H1 (cell line): Measurements from ENCODE around the gene LRRC15. TPM values are rescaled to one million over a fixed set of nuclear protein-coding genes. Genes with fewer than 3 reads are reported as not detected.

Experiments
- BRCA1 ChIP-seq: IDR thresholded peaks from 2 replicates; pipeline ENCODE4 v1.6.1; 2012; ENCODE audit warnings: low read depth, low read length, improper control_type of control experiment
- NRF1 ChIP-seq: IDR thresholded peaks from 2 replicates; pipeline ENCODE4 v1.6.1; 2011; ENCODE audit warnings: mild to moderate bottlenecking, low read depth, low read length, improper control_type of control experiment
- PHF8 ChIP-seq: fragments of 200-600 bp; sonication (generic); conservative IDR thresholded peaks from 2 replicates; pipeline ENCODE4 v1.7.1; 2012; ENCODE audit warnings: low read depth, mild to moderate bottlenecking, inconsistent platforms, low read length, moderate library complexity
- SP4 ChIP-seq: IDR thresholded peaks from 2 replicates; pipeline ENCODE4 v1.6.1; 2012; ENCODE audit warnings: low read length, inconsistent platforms
- TAF7 ChIP-seq: optimal IDR thresholded peaks from 2 replicates; pipeline ENCODE3; 2011; ENCODE audit warnings: low read depth, mild to moderate bottlenecking, inconsistent platforms, low read length, moderate library complexity, borderline replicate concordance
- TEAD4 ChIP-seq: IDR thresholded peaks from 2 replicates; pipeline ENCODE4 v1.6.1; 2012; ENCODE audit warnings: low read depth, low read length, inconsistent platforms, mixed read lengths
- YY1 ChIP-seq: IDR thresholded peaks from 2 replicates; pipeline ENCODE4 v1.6.1; 2011; ENCODE audit warnings: low read depth, mild to moderate bottlenecking, low read length
- polyA plus RNA-seq, 7 experiments: library from polyadenylated mRNA; depleted of rRNA in 3 of 7; stranded (reverse) in 5 of 7; unstranded in 2 of 7; fragments of >200 nt in 5 of 7; fragments of 200-250 nt in 2 of 7; gene quantifications; 1 replicate in 5 of 7; 2 replicates in 1 of 7; 4 replicates in 1 of 7; pipeline versions ENCODE4 v1.2.1 to v1.2.3, GENCODE V29; 2011 to 2013; ENCODE audit warnings: missing spikeins in 2 of 7, mixed read lengths in 2 of 7
- total RNA-seq: library from RNA; stranded (reverse); fragmentation: NEBNext Ultra II Directional; extraction: Animal tissue kit (Norgen Biotek cat#: 25700); gene quantifications from 2 replicates; pipeline ENCODE4 v1.2.1, GENCODE V29; 2021

Gene LRRC15
- total and polyA plus RNA-seq, 2 of the 8 experiments (the other 6 are each of a cell fraction or from before 2014, with no cell fraction given), result 0.15 to 0.37 TPM

GRCh38 chr3:194395212-194395611, 25.7 kb upstream of the LRRC15 start (continued):
- TF ChIP-seq PHF8, result no peak
- no peak for TF ChIP-seq TAF7
- no peak for TF ChIP-seq NRF1
- no peak for TF ChIP-seq BRCA1
- no peak for TF ChIP-seq SP4
- no peak for TF ChIP-seq TEAD4
- TF ChIP-seq YY1, result no peak
